HG03520 (cell line): Measurements from ENCODE around the gene UGT1A8.
"Not testable (repeated sequence)": the region's sequence is repeated elsewhere in the genome, so short reads cannot be mapped to it uniquely, and the experiment has no call there.

Source experiments
- ATAC-seq: cut with Tn5 transposase; IDR thresholded peaks from one replicate; pipeline ENCODE4 v1.9.1; 2021; ENCODE audit warnings: mild to moderate bottlenecking, moderate library complexity; ENCODE audit not compliant: unreplicated experiment

UGT1A8 gene

GRCh38 chr2:233617476-233617875 lies at the start of gene UGT1A8:
Gene UGT1A8 (plus strand): TSS chr2:233617633. CDS start chr2:233617708, 75 bp downstream.
- ATAC-seq, result not testable (repeated sequence)

GRCh38 chr2:233571001-233571400 lies 46.4 kb upstream of the UGT1A8 start:
- no peak for ATAC-seq

GRCh38 chr2:233571462-233571861 lies 46.0 kb upstream of the UGT1A8 start:
- ATAC-seq, result no peak

GRCh38 chr2:233572468-233572867 lies 45.0 kb upstream of the UGT1A8 start:
- ATAC-seq, result no peak

- ATAC-seq, result not testable (repeated sequence)
Measured at GRCh38 chr2:233577341-233577740, 40.1 kb upstream of the UGT1A8 start.

GRCh38 chr2:233583217-233583965 lies 34.0 kb upstream of the UGT1A8 start:
- ATAC-seq, result not testable (repeated sequence)

GRCh38 chr2:233584210-233584609 lies 33.2 kb upstream of the UGT1A8 start:
- ATAC-seq, result no peak

- no peak for ATAC-seq
Measured at GRCh38 chr2:233588400-233588799, 29.0 kb upstream of the UGT1A8 start.

GRCh38 chr2:233592706-233593105 lies 24.7 kb upstream of the UGT1A8 start:
- not testable (repeated sequence) for ATAC-seq

- ATAC-seq, result no peak
Measured at GRCh38 chr2:233593201-233593600, 24.2 kb upstream of the UGT1A8 start.

- ATAC-seq, result no peak
Measured at GRCh38 chr2:233597522-233597921, 19.9 kb upstream of the UGT1A8 start.

GRCh38 chr2:233598952-233599351 lies 18.5 kb upstream of the UGT1A8 start:
- ATAC-seq, result no peak

- ATAC-seq, result no peak
Measured at GRCh38 chr2:233600386-233600785, 17.0 kb upstream of the UGT1A8 start.

- no peak for ATAC-seq
Measured at GRCh38 chr2:233602076-233602475, 15.4 kb upstream of the UGT1A8 start.

GRCh38 chr2:233603520-233603919 lies 13.9 kb upstream of the UGT1A8 start:
- ATAC-seq, result no peak

- no peak for ATAC-seq
Measured at GRCh38 chr2:233604826-233605225, 12.6 kb upstream of the UGT1A8 start.

GRCh38 chr2:233605680-233606079 lies 11.8 kb upstream of the UGT1A8 start:
- no peak for ATAC-seq

GRCh38 chr2:233611284-233611683 lies 6.1 kb upstream of the UGT1A8 start:
- no peak for ATAC-seq

- ATAC-seq, result no peak
Measured at GRCh38 chr2:233620204-233620603, 2.8 kb downstream of the UGT1A8 start.

- not testable (repeated sequence) for ATAC-seq
Measured at GRCh38 chr2:233621863-233622262, 4.4 kb downstream of the UGT1A8 start.

- ATAC-seq, result no peak
Measured at GRCh38 chr2:233627331-233628025, 10.0 kb downstream of the UGT1A8 start.

GRCh38 chr2:233636306-233636705 lies 18.9 kb downstream of the UGT1A8 start, which contains the start of gene UGT1A10:
Gene UGT1A10 (plus strand): TSS chr2:233636448. CDS start chr2:233636523, 75 bp downstream.
- not testable (repeated sequence) for ATAC-seq
